HepG2 (cell line): ENCODE measurements around the gene DHX57. TPM values are rescaled to one million over a fixed set of nuclear protein-coding genes. Genes with fewer than 3 reads are reported as not detected.

Source experiments
- ATAC-seq: fragments of 200-7000 bp; cut with Tn5 transposase; 3 replicates; pipeline ENCODE4 v1.9.1; 2020; ENCODE audit warnings: mild to moderate bottlenecking, moderate library complexity
- BruUV-seq: library from RNA; stranded (reverse); fragments of 400-500 nt; replicated peaks from 2 replicates; lab custom pipeline; 2021; lab: Mats Ljungman, UMichigan
- CTCF ChIA-PET: fragments of 300-600 bp; formaldehyde crosslinking; extraction: SDS; loops from one replicate; lab custom pipeline; 2021; ENCODE audit warnings: low total read pairs, inconsistent platforms, low intra/inter-chr PET ratio; lab: Yijun Ruan, JAX
- POLR2A ChIA-PET: fragments of 350-600 bp; sonication (Branson Sonifier 250); formaldehyde crosslinking; loops from one replicate; lab custom pipeline; 2020; ENCODE audit warnings: antibody characterized with exemption, inconsistent platforms; lab: Yijun Ruan, JAX
- DNase-seq: peaks from one replicate; pipeline ENCODE4 v3.0.0-alpha.2; 2015; ENCODE audit warnings: low spot score
- FAIRE-seq: peaks from 3 replicates; lab custom pipeline; 2011; peaks lifted over from hg19 to GRCh38; lab: Jason Lieb, UNC
- H2AFZ ChIP-seq: one replicate; pipeline ENCODE4 v1.6.1; 2011; ENCODE audit warnings: low read length, inconsistent platforms
- H3K27ac ChIP-seq: fragments of 300-600 bp; 3 replicates; pipeline ENCODE4 v1.8.0; 2011; ENCODE audit warnings: mixed run types, mild to moderate bottlenecking, mixed read lengths, low read length, inconsistent platforms; ENCODE audit not compliant: insufficient read depth; ENCODE audit errors: extremely low read length
- H3K27me3 ChIP-seq, 2 experiments: fragments of 200-600 bp in 1 of 2; 2 replicates in 1 of 2; 3 replicates in 1 of 2; pipeline versions ENCODE4 v1.6.0 to v1.8.0; 2011; ENCODE audit warnings: low read length in 2 of 2, mild to moderate bottlenecking in 2 of 2, moderate library complexity in 2 of 2, inconsistent platforms in 1 of 2; ENCODE audit not compliant: insufficient read depth in 2 of 2, control insufficient read depth in 1 of 2
- H3K36me3 ChIP-seq, 2 experiments: fragments of 200-600 bp in 1 of 2; replicated peaks in 1 of 2; 2 replicates in 1 of 2; 3 replicates in 1 of 2; pipeline versions ENCODE4 v1.5.1 to v1.8.0; 2011; ENCODE audit warnings: low read length in 2 of 2, inconsistent platforms in 1 of 2; ENCODE audit not compliant: insufficient read depth in 2 of 2, control insufficient read depth in 1 of 2
- H3K4me1 ChIP-seq: 2 replicates; pipeline ENCODE4 v1.5.1; 2012; ENCODE audit warnings: low read length, inconsistent platforms; ENCODE audit not compliant: insufficient read depth
- H3K4me2 ChIP-seq: 2 replicates; pipeline ENCODE4 v1.6.0; 2011; ENCODE audit warnings: low read depth, low read length, inconsistent platforms
- H3K4me3 ChIP-seq, 3 experiments: fragments of 200-600 bp in 1 of 3; sonication (generic), shearing (Covaris generic) in 1 of 3; replicated peaks in 1 of 3; 2 replicates each; pipeline ENCODE4 v1.5.1; 2011 to 2016; ENCODE audit warnings: low read length in 3 of 3, inconsistent platforms in 2 of 3, low read depth in 2 of 3, mild to moderate bottlenecking in 2 of 3, control low read depth in 1 of 3, mixed read lengths in 1 of 3; ENCODE audit not compliant: insufficient read depth in 1 of 3
- H3K79me2 ChIP-seq: one replicate; pipeline ENCODE4 v1.6.1; 2011; ENCODE audit warnings: low read length, inconsistent platforms; ENCODE audit not compliant: insufficient read depth
- H3K9ac ChIP-seq: 2 replicates; pipeline ENCODE4 v1.6.0; 2011; ENCODE audit warnings: mild to moderate bottlenecking, low read depth, low read length, inconsistent platforms; ENCODE audit not compliant: insufficient read depth
- H3K9me3 ChIP-seq: 2 replicates; pipeline ENCODE4 v1.5.1; 2012; ENCODE audit warnings: mild to moderate bottlenecking, low read length
- H4K20me1 ChIP-seq: 2 replicates; pipeline ENCODE4 v1.6.0; 2011; ENCODE audit warnings: inconsistent platforms, mild to moderate bottlenecking, low read length, moderate library complexity; ENCODE audit not compliant: insufficient read depth
- GTF3A ChIP-seq: sonication (generic); formaldehyde crosslinking; conservative IDR thresholded peaks from 2 replicates; pipeline ENCODE4 v1.4.0; 2020; ENCODE audit warnings: mild to moderate bottlenecking, missing genetic modification reagents
- KLF15 ChIP-seq: sonication (generic); formaldehyde crosslinking; IDR thresholded peaks from 2 replicates; pipeline ENCODE4 v1.8.1; 2023; ENCODE audit warnings: borderline replicate concordance, mild to moderate bottlenecking, inconsistent platforms, missing genetic modification reagents, mixed read lengths
- PAWR ChIP-seq: sonication (generic); formaldehyde crosslinking; IDR thresholded peaks from 2 replicates; pipeline ENCODE4 v1.4.0; 2020; ENCODE audit warnings: missing genetic modification reagents, mild to moderate bottlenecking, borderline replicate concordance
- SMAD3 ChIP-seq: sonication (generic); formaldehyde crosslinking; IDR thresholded peaks from 2 replicates; pipeline ENCODE4 v1.4.0; 2020; ENCODE audit warnings: missing genetic modification reagents
- TEAD2 ChIP-seq: sonication (generic); formaldehyde crosslinking; IDR thresholded peaks from 2 replicates; pipeline ENCODE4 v1.9.0; 2021; ENCODE audit warnings: missing genetic modification reagents
- ZNF121 ChIP-seq: sonication (generic); formaldehyde crosslinking; IDR thresholded peaks from 2 replicates; pipeline ENCODE4 v1.5.0; 2020; ENCODE audit warnings: mild to moderate bottlenecking, missing genetic modification reagents
- WGBS: methylation state at CpG from one replicate; pipeline ENCODE4 v1.1.6; 2017; ENCODE audit warnings: low lambda C conversion rate; 5-methylcytosine and 5-hydroxymethylcytosine counted together
- in situ Hi-C: cut with HindIII; loops from 2 replicates; pipeline ENCODE4 v1.10.0; 2017; ENCODE audit warnings: low pct_unique_long_range_greater_than_20kb; ENCODE audit not compliant: extremely low pct_ligation_motif_present
- intact Hi-C: fragments of 100-400 bp; cut with micrococcal nuclease; formaldehyde crosslinking; loops from one replicate; pipeline ENCODE4 v1.10.0; 2022; ENCODE audit not compliant: unreplicated experiment
- polyA plus RNA-seq, 8 experiments: library from polyadenylated mRNA; depleted of rRNA in 3 of 8; stranded (reverse) in 7 of 8; unstranded in 1 of 8; fragments of >200 nt; fragmentation: Illumina TruSeq in 4 of 8; extraction: Trizol in 4 of 8; gene quantifications; 2 replicates each; pipeline versions ENCODE4 v1.2.1 to v1.2.3, GENCODE V29; 2011 to 2016; ENCODE audit warnings: low read depth in 4 of 8, missing spikeins in 1 of 8, mixed read lengths in 1 of 8; ENCODE audit not compliant: insufficient read depth in 1 of 8
- total RNA-seq, 5 experiments: library from RNA; depleted of rRNA; stranded (reverse); fragments of >200 nt; fragmentation: Illumina TruSeq; extraction: Trizol; gene quantifications; 2 replicates each; pipeline ENCODE4 v1.2.3, GENCODE V29; 2016; ENCODE audit warnings: low read depth in 1 of 5
- TF ChIP-seq, protein P1 (sequence below): sonication (generic); formaldehyde crosslinking; IDR thresholded peaks from 2 replicates; pipeline ENCODE4 v1.5.1; 2020; ENCODE audit warnings: mild to moderate bottlenecking, missing genetic modification reagents, borderline replicate concordance

The DHX57 gene
- total and polyA plus RNA-seq, 2 of the 13 experiments (the other 11 are each of a cell fraction or from before 2014, with no cell fraction given): 9.2 to 24.2 TPM

DNA sequence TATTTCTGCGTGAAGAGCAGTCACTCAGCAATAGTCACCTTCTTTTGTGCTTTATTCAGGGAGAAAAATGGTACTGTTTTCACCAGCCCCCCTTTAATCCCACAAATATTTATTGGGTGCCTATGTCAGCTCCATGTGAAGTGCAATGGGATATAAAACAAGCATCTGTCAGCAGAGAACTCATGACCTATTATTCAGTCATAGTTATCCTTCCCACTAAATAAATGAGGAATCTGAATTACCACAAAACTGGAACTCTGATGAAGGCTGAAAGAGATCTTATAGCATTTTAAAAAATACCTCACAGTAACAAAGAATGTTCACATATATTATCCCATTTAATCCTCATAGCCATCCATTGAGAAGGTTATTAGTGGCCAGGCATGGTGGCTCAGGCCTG, 45.8 kb downstream of the DHX57 start (continued):
- TF ChIP-seq KLF15 (CRISPR knock-in tag) (no peak), TEAD2 (CRISPR knock-in tag) (no peak), SMAD3 (CRISPR knock-in tag) (no peak), GTF3A (CRISPR knock-in tag) (no peak)
- TF ChIP-seq, protein P1, sequence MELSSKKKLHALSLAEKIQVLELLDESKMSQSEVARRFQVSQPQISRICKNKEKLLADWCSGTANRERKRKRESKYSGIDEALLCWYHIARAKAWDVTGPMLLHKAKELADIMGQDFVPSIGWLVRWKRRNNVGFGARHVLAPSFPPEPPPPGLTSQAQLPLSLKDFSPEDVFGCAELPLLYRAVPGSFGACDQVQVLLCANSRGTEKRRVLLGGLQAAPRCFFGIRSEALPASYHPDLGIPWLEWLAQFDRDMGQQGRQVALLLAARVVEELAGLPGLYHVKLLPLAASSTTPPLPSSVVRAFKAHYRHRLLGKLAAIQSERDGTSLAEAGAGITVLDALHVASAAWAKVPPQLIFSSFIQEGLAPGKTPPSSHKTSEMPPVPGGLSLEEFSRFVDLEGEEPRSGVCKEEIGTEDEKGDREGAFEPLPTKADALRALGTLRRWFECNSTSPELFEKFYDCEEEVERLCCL (CRISPR knock-in tag): no peak

- WGBS: 98% methylated on average over 4 of the region's 4 CpGs
- CTCF ChIA-PET: no interaction called here
- in situ Hi-C loops: no loop called here
Observed at GRCh38 chr2:38828460-38828859, 47.3 kb downstream of the DHX57 start.

More at GRCh38 chr2:38828460-38828859, 47.3 kb downstream of the DHX57 start:
- intact Hi-C loops: no loop called here
- FAIRE-seq (no peak), DNase-seq (no peak), ATAC-seq (no peak)
- Histone ChIP-seq H4K20me1 (no peaks in the 10 kb centered on the region), H3K4me2 (no peak overlapping the region), H3K27me3 (no peaks in the 10 kb centered on the region), H3K4me1 (no peaks in the 10 kb centered on the region), H2AFZ (no peak overlapping the region), H3K4me3 (no peak overlapping the region), H3K9ac (no peak overlapping the region), H3K9me3 (no peaks in the 10 kb centered on the region), H3K27ac (no peak overlapping the region), H3K36me3 (peaks cover 12 to 31% of the 10 kb centered on the region in 2 experiments; a peak in 4 of 5 replicates), H3K79me2 (no peaks in the 10 kb centered on the region)
- TF ChIP-seq ZNF121 (CRISPR knock-in tag) (0 out of 2 replicates have a peak, but pooled peaks have one; percentile 23), PAWR (no peak)
- BruUV-seq: no TSS peak
- POLR2A ChIA-PET: no interaction called here
